GM19238 (cell line): ENCODE measurements around the gene ZCCHC4.

ENCODE experiments used
- DNase-seq: peaks from one replicate; pipeline ENCODE4 v3.0.0; 2011; ENCODE audit warnings: low spot score; ENCODE audit not compliant: insufficient read length

The ZCCHC4 gene

DNA sequence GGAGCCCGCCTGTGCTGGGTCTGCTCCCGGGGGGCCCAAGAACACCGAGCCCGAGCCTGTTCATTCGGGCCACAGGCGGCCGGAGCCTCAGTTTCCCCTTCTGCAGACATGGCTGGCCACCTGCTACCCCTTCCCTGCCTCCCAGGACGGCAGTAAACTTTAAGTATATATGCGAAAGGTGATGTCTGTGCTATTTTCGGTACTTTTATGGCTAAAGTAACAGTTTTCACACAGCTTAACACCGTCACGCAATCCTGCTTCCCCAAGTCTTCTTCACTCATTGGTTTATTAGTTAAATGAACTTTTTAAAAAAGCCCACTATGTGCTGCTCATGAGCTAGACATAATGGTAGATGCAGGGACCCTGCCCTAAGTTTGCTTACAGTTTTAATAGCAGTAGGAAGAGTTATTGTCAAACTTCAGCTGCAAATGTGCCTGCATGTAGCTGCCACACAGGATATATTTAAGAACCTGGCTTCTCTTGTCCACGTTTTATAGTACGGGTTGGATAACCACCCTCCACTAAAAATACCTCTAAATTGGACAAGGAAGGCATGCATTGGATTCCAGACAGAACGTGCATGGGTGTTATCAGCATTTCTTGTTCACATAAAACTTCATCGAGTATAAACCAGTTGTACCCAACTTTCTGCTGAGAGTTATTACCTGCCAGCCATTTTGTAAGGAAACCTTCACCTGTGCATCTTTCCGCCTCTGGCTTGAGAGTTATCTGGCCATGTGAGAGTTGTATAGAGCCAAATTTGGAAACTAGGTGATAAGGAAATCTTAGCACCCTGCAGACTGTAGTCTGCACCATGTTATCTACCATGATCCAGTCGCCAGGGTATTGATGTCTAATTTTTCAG, 65.2 kb downstream of the ZCCHC4 start:
- no peak for DNase-seq

DNA sequence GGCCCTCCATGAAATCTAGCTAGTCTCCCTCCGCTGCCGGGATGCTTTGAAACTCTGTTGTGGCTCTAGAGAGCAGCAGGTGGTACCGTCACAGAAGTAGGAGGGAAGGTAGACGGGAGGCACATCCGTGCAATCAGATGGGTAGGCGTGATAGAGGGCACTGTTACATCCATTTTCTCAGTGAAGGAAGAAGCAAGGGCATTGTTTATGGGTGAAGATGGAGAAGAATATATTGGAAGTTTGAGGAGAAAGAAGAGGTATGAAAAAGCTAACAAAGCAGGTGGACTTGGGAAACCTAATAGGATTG, 65.8 kb downstream of the ZCCHC4 start:
- DNase-seq: no peak

DNA sequence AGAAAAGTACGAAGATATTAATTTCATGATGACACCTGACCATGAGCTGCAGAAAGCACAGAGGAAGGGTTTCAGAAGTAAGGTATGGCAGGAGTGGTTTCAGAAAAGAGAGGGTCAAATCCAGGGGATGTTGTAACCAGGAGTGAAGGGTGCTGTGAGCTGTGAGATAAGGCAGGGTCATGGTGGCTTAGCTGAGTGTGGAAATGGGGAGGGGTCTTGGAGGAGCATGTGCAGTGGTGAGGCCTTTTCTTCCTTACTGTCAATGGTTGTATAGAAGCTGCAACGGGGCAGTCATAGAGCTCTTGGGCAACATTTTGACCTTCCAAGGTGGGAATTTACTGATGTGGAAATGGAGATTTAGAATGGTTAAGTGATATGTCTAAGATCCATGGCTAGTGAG, 67.0 kb downstream of the ZCCHC4 start:
- no peak for DNase-seq

DNA sequence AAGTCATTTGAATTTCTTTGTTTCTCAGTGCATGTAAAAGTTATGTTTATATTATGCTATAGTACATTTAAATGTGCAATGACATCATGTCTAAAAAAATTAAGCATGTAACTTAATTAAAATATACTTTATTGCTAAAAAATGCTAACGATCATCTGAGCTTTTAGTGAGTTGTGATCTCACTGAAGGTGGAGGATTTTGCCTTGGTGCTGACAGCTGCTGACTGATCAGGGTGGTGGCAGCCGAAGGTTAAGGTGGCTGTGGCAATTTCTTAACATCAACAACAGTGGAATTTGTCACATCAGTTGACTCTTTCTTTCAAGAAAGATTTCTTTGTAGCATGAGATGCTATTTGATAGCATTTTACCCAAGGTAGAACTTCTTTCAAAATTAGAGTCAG, 71.1 kb downstream of the ZCCHC4 start:
- DNase-seq: no peak

DNA sequence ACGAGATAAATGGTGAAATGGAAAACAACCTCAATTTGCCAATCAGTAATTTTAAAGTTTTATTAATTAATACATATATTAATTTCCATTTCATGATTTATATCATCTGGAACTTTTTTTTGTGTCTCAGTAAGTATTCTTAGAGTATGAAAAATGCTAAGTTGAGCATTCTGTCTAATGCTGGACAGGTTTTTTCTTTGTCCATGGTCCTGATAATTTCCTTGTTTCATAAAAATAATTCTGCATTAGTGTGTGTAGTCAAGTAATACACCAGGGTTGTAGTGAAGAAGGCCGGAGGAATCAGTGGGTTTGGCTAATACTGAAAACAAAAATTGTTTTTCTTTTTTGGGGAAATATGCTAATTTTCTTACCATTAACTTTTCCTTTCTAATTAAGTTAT, 74.4 kb downstream of the ZCCHC4 start:
- DNase-seq: no peak

DNA sequence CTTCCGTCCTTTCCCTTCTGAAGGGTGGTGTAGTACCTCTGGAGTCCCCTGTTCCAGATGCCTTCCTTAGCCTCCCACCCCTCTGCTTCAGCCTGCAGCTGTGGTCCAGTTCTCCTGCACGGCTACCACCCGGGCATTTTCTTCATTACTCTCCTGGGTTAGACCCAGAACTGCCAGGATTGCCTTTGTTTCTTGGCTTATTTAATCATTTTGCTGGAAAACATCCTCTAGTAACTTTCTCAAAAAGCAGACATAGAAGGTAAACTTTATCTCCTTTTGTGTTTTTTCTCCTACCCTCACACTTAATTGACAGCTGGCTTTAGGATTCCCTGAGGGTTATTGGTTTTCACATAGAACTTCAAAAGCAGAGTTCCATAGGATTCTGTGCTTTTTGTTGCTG, 84.7 kb downstream of the ZCCHC4 start:
- no peak for DNase-seq

DNA sequence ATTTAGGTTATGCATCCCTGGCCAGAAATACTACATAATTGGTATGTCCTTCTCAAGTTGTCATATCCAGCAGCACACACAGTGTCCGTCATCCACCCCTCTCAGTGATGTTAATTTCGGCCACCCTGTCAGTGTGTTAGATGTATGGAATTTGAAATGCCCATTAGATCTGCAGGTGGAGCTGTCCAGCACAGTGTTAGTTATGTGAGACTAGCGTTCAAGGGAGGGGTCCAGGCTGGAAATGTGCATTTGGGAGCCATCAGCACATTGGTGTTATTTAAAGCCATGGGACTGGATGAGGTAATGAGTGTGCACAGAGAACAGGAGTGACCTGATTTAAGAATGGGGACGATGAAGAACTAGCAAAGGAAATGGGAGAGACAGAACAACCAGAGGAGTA, 86.9 kb downstream of the ZCCHC4 start:
- DNase-seq: no peak

DNA sequence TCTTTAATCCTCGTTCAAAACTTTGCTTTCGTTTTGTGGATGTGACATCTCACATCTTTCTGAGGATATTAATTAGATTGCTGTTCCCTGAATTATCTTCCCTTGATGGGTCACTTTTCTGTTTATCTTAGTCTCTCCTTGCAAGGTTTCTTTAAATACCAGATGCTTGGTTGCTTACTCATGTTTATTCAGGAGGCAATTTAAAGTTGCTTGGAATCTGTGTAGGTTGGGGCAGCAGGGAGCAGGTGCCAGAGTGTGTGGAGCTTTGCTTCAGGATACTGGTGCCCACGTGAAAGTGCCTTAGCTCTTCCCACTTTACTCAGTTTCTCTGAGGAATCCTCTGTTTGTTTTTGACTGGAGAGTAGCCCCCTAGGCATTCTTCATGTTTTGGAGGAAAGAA, 88.5 kb downstream of the ZCCHC4 start:
- DNase-seq: no peak

DNA sequence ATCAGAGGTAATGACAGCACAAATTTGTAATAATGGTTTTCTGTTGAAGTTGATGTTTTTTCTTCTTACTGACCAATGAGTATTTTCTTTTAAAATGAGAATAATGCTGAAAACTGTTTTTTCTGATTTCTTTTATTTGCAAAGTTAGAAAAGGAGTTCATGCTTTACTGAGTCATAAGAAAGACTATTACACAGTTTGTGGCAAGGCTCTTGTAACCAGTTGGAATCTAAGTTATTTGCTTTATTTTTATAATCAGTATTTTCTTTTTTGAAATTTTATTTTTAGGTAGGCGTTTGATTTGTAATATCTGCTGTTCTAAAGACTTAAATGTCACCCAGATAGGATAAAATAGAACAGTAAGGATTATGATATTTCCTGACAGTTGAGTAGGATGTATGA, 89.9 kb downstream of the ZCCHC4 start:
- no peak for DNase-seq

DNA sequence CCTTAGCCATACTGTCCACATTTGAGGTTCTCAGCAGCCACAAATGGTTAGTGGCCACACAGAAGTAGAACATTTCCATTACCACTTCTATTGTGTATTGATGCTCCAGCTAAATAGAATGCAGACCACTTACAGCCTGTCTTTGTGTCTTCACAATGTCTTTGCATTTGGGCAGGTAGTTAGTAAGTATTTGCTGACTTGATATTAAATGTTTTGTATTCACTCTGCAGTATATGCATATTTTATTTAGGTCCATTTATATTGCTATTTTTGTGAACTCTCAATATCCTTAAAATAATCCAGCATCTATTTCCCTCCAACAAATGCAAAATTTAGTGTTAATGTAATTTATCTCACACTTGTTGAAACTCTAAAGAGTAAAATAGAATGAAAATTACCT, 91.1 kb downstream of the ZCCHC4 start:
- DNase-seq: no peak

DNA sequence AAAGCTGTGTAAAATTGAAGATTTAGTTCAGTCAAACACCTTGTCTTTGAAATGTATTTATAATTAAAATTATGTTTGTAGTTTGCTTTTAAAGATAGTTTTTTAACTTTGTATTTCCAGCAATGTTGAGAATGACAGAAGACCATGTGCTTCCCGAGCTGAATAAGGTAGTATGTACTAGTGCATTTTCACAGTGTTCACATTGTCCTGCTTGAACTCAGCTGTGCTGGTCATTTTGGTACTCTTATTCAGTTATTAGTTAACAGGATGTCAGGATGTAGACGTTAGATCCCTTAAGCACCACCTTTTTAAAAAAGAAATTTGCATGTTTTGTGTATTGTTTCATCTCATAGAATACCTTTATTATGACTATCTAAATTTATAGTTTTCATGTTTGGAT, 92.9 kb downstream of the ZCCHC4 start:
- DNase-seq: no peak

DNA sequence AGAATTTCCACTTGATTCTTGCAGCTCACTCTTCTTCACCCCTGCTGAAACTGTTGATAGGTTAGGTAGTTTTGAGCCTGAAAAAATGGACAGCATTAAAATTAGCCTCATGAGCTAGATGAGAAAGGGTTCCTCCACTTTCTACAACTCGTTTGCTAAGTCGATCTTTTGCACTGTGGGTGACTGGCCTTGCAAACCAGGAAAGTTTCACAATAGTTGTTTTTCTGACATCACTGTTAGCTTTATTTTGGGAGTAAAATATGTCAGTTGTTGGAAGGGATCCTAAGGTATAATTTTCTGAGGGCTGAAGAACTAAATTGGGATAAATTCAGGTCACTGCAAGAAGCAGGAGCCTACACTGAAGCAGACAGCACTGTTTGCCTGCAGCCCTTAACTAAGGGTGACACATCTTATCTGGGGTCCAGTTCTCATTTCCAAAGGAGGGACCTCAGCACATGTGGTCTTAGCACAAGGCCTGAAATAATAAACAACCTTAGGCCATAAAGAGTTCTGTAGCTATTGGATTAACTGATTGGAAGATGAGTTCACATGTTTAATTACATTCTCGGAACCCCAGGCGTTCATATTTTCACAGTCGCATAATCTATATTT, 93.6 kb downstream of the ZCCHC4 start:
- no peak for DNase-seq

DNA sequence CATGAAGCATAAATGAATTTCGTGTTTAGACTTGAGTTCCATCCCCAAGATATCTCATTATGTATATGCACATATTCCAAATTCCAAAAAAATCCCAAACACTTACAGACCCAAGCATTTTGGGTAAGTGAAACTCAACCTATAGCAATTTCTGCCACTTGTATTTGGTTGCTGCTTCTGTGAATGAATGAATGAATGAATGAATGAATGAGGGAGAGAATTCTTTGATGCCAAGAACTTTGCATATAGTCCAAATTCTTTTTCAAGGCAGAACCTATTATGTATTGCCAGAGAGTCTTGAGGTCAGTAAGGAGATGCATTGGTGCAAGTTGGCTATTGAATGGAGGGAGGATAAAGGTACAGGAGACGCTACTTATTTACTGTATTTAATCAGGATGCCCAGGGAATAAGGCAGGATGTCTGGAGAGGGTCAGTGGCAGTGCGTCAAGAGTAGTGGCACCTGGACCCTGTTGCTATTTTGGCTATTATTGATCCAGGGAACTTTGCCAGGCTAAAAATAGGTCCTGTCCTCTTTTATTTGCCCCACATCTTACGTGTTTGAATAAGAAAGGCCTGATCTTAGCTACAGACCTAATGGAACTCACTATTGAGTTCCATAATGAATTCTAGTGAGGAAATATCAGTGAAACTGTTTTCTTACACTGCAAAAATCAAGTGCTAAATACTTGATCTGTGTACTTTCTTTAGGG, 98.4 kb downstream of the ZCCHC4 start:
- DNase-seq: no peak

DNA sequence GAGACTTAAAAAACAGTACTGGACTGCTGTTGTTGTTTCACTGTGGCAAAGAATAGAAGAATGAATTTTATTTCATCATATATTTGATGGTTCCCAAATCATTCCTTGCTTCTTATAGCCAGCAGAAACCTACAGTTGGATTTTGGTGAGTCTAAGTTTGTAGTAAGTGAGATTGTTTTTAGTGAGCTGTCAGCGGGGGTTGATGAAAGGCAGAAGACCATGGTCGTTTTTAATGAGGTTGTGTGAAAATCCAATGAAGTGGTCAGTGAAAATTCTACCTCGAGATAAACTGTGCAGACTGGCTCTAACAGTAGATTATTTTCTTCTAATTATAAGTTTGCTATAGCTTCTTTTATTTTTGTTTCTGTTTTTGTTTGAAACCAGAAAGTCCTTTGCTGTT, 100.7 kb downstream of the ZCCHC4 start:
- DNase-seq: no peak

DNA sequence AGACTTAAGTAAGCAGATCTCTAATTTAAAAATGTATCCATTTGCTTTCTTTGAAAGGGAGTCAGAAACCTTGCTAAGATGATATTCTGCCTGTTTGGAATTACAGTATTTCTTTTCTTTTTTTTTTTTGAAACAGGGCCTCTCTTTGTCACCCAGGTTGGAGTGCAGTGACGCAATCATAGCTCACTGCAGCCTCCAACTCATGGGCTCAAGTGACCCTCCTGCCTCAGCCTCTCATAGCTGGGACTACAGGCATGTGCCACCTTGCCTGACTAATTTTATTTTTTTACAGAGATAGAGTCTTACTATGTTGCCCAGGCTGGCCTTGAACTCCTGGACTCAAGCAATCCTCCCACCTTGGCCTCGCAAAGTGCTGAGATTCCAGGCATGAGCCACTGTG, 104.4 kb downstream of the ZCCHC4 start:
- DNase-seq: no peak
